Mesendoderm (in vitro differentiated cells): ENCODE results near the gene ANXA8. TPM values are rescaled to one million over a fixed set of nuclear protein-coding genes. Genes with fewer than 3 reads are reported as not detected.
"Not testable (repeated sequence)": the region's sequence is repeated elsewhere in the genome, so short reads cannot be mapped to it uniquely, and the experiment has no call there.

ENCODE experiments used
- DNase-seq: peaks from one replicate; pipeline ENCODE4 v3.0.0; 2013
- H2AK5ac ChIP-seq: 2 replicates; pipeline ENCODE4 v1.6.1; 2013; ENCODE audit warnings: low read length, inconsistent platforms
- H2BK120ac ChIP-seq: 2 replicates; pipeline ENCODE4 v1.6.1; 2013; ENCODE audit warnings: low read depth, mild to moderate bottlenecking, low read length, moderate library complexity, mixed read lengths
- H2BK15ac ChIP-seq: replicated peaks from 2 replicates; pipeline ENCODE4 v1.6.1; 2013; ENCODE audit warnings: low read depth, mild to moderate bottlenecking, moderate library complexity
- H2BK5ac ChIP-seq: 2 replicates; pipeline ENCODE4 v1.6.1; 2013; ENCODE audit warnings: low read length, inconsistent platforms
- H3K18ac ChIP-seq: 2 replicates; pipeline ENCODE4 v1.6.1; 2013; ENCODE audit warnings: mild to moderate bottlenecking, low read length, mixed read lengths
- H3K23ac ChIP-seq: one replicate; pipeline ENCODE4 v1.6.1; 2013; ENCODE audit warnings: low read length
- H3K27ac ChIP-seq: 2 replicates; pipeline ENCODE4 v1.5.1; 2013; ENCODE audit warnings: low read depth, mild to moderate bottlenecking, inconsistent platforms, low read length, moderate library complexity
- H3K27me3 ChIP-seq: 2 replicates; pipeline ENCODE4 v1.6.1; 2013; ENCODE audit warnings: low read length, control low read depth, mild to moderate bottlenecking, inconsistent platforms; ENCODE audit not compliant: insufficient read depth, poor library complexity
- H3K36me3 ChIP-seq: 2 replicates; pipeline ENCODE4 v1.6.1; 2013; ENCODE audit warnings: low read length, inconsistent platforms; ENCODE audit not compliant: control insufficient read depth, insufficient read depth
- H3K4ac ChIP-seq: one replicate; pipeline ENCODE4 v1.6.1; 2013; ENCODE audit warnings: low read depth, mild to moderate bottlenecking, low read length, moderate library complexity
- H3K4me1 ChIP-seq: 2 replicates; pipeline ENCODE4 v1.6.1; 2013; ENCODE audit warnings: low read depth, low read length, inconsistent platforms; ENCODE audit not compliant: control insufficient read depth
- H3K4me2 ChIP-seq: 2 replicates; pipeline ENCODE4 v1.6.1; 2013; ENCODE audit warnings: low read length
- H3K4me3 ChIP-seq: 2 replicates; pipeline ENCODE4 v1.5.1; 2013; ENCODE audit warnings: mild to moderate bottlenecking, low read length
- H3K56ac ChIP-seq: one replicate; pipeline ENCODE4 v1.6.1; 2013; ENCODE audit warnings: low read length
- H3K79me1 ChIP-seq: 2 replicates; pipeline ENCODE4 v1.6.1; 2013; ENCODE audit warnings: low read length, inconsistent platforms
- H3K79me2 ChIP-seq: 2 replicates; pipeline ENCODE4 v1.6.1; 2013; ENCODE audit warnings: mild to moderate bottlenecking, low read length; ENCODE audit not compliant: control insufficient read depth, insufficient read depth
- H3K9ac ChIP-seq: 2 replicates; pipeline ENCODE4 v1.6.1; 2013; ENCODE audit warnings: low read length, inconsistent platforms
- H4K5ac ChIP-seq: one replicate; pipeline ENCODE4 v1.6.1; 2013; ENCODE audit warnings: low read length
- H4K8ac ChIP-seq: one replicate; pipeline ENCODE4 v1.6.1; 2013; ENCODE audit warnings: low read depth, mild to moderate bottlenecking, control low read depth, low read length, moderate library complexity
- WGBS: extraction: QIAGEN DNeasy Blood & Tissue Kit; methylation state at CpG from one replicate; pipeline ENCODE4 v1.1.7; 2013; ENCODE audit warnings: low lambda C conversion rate, missing lambda C conversion rate; ENCODE audit not compliant: insufficient coverage; ENCODE audit errors: extremely low coverage; 5-methylcytosine and 5-hydroxymethylcytosine counted together
- polyA plus RNA-seq, 2 experiments: library from polyadenylated mRNA; stranded (reverse); fragments of 200-250 nt; gene quantifications; one replicate each; pipeline ENCODE4 v1.2.3, GENCODE V29; 2013

The ANXA8 gene
- 0.37 TPM for polyA plus RNA-seq (2013, experiment 1 of 2)
- polyA plus RNA-seq (2013, experiment 2 of 2): 0.55 TPM

- not testable (repeated sequence) for H2BK15ac ChIP-seq, H3K4me2 ChIP-seq, H3K4me1 ChIP-seq, H3K9ac ChIP-seq, H3K23ac ChIP-seq, H4K5ac ChIP-seq, H4K8ac ChIP-seq, H3K4me3 ChIP-seq, H3K18ac ChIP-seq, H3K79me1 ChIP-seq, H3K27ac ChIP-seq, H2BK5ac ChIP-seq, H3K27me3 ChIP-seq, DNase-seq, H2BK120ac ChIP-seq, H3K56ac ChIP-seq, H3K4ac ChIP-seq, H2AK5ac ChIP-seq, H3K79me2 ChIP-seq, H3K36me3 ChIP-seq
- no CpG with 5 or more reads among the region's 11 CpGs for WGBS
Measured at GRCh38 chr10:47483923-47484322, at the start of gene ANXA8. ANXA8 (minus strand) TSS chr10:47484115; CDS start chr10:47483933, 182 bp downstream.

GRCh38 chr10:47523475-47523874, 39.6 kb upstream of the ANXA8 start, which contains the start of gene AGAP9:
AGAP9 (minus strand) TSS chr10:47523638; CDS start chr10:47523526, 112 bp downstream.
- not testable (repeated sequence) for H2BK120ac ChIP-seq, H3K4me3 ChIP-seq, H3K27ac ChIP-seq, H3K4me1 ChIP-seq, H3K27me3 ChIP-seq, H2BK5ac ChIP-seq, H3K79me2 ChIP-seq, H3K79me1 ChIP-seq, H4K8ac ChIP-seq, H2BK15ac ChIP-seq, H3K4ac ChIP-seq, H3K4me2 ChIP-seq, H3K9ac ChIP-seq, H3K56ac ChIP-seq, H3K18ac ChIP-seq, H3K36me3 ChIP-seq, H4K5ac ChIP-seq, H3K23ac ChIP-seq, DNase-seq, H2AK5ac ChIP-seq
- no CpG with 5 or more reads among the region's 20 CpGs for WGBS

GRCh38 chr10:47502313-47502712, 18.4 kb upstream of the ANXA8 start:
- not testable (repeated sequence) for H2BK5ac ChIP-seq, H3K4ac ChIP-seq, H3K9ac ChIP-seq, H3K18ac ChIP-seq, H4K5ac ChIP-seq, H3K27ac ChIP-seq, H3K56ac ChIP-seq, H3K4me2 ChIP-seq, DNase-seq, H2BK15ac ChIP-seq, H2AK5ac ChIP-seq, H3K79me1 ChIP-seq, H4K8ac ChIP-seq, H3K4me3 ChIP-seq, H3K4me1 ChIP-seq, H3K79me2 ChIP-seq, H3K36me3 ChIP-seq, H3K23ac ChIP-seq, H2BK120ac ChIP-seq, H3K27me3 ChIP-seq
- no CpG with 5 or more reads among the region's 9 CpGs for WGBS

- not testable (repeated sequence) for H3K4ac ChIP-seq, H3K56ac ChIP-seq, DNase-seq, H3K27ac ChIP-seq, H4K8ac ChIP-seq, H3K36me3 ChIP-seq, H2AK5ac ChIP-seq, H3K4me3 ChIP-seq, H3K79me1 ChIP-seq, H3K27me3 ChIP-seq, H3K18ac ChIP-seq, H3K9ac ChIP-seq, H4K5ac ChIP-seq, H3K4me1 ChIP-seq, H2BK15ac ChIP-seq, H2BK120ac ChIP-seq, H3K23ac ChIP-seq, H3K79me2 ChIP-seq, H2BK5ac ChIP-seq, H3K4me2 ChIP-seq
- no CpG with 5 or more reads among the region's 6 CpGs for WGBS
Measured at GRCh38 chr10:47494226-47494625, 10.3 kb upstream of the ANXA8 start.

- not testable (repeated sequence) for H3K4me2 ChIP-seq, H4K8ac ChIP-seq, H4K5ac ChIP-seq, H2BK15ac ChIP-seq, H2BK120ac ChIP-seq, DNase-seq, H2BK5ac ChIP-seq, H3K4ac ChIP-seq, H2AK5ac ChIP-seq, H3K56ac ChIP-seq, H3K4me3 ChIP-seq, H3K79me1 ChIP-seq, H3K23ac ChIP-seq, H3K4me1 ChIP-seq, H3K9ac ChIP-seq, H3K36me3 ChIP-seq, H3K18ac ChIP-seq, H3K27me3 ChIP-seq, H3K79me2 ChIP-seq, H3K27ac ChIP-seq
- WGBS: no CpG with 5 or more reads among the region's 9 CpGs
Measured at GRCh38 chr10:47491600-47491999, 7.7 kb upstream of the ANXA8 start, which contains the start of gene FAM25G. FAM25G (minus strand) TSS chr10:47491700; CDS start chr10:47491674, 26 bp downstream.

- H3K79me2 ChIP-seq, H3K23ac ChIP-seq, H3K4me3 ChIP-seq, H2BK5ac ChIP-seq, H3K56ac ChIP-seq, H3K27ac ChIP-seq, H2AK5ac ChIP-seq, DNase-seq, H3K4me1 ChIP-seq, H3K9ac ChIP-seq, H2BK15ac ChIP-seq, H3K36me3 ChIP-seq, H3K4me2 ChIP-seq, H3K18ac ChIP-seq, H4K8ac ChIP-seq, H2BK120ac ChIP-seq, H3K4ac ChIP-seq, H4K5ac ChIP-seq, H3K79me1 ChIP-seq, H3K27me3 ChIP-seq: not testable (repeated sequence)
- WGBS: no CpG with 5 or more reads among the region's 7 CpGs
Measured at GRCh38 chr10:47489630-47490029, 5.7 kb upstream of the ANXA8 start.
